ENCODE results near the gene TREM1.

GRCh38 chr6:41315943-41316620, 29.6 kb upstream of the TREM1 start:
- no peak for TF ChIP-seq CTCF (conservative IDR thresholded peaks at IDR 0.05)
- TF ChIP-seq ZFX (IDR thresholded peaks at IDR 0.05), result no peak
